Measurements from ENCODE around the gene TBC1D20.
A peak's percentile ranks its signal among the peaks of the same experiment; 100 is the strongest.

Gene TBC1D20

DNA sequence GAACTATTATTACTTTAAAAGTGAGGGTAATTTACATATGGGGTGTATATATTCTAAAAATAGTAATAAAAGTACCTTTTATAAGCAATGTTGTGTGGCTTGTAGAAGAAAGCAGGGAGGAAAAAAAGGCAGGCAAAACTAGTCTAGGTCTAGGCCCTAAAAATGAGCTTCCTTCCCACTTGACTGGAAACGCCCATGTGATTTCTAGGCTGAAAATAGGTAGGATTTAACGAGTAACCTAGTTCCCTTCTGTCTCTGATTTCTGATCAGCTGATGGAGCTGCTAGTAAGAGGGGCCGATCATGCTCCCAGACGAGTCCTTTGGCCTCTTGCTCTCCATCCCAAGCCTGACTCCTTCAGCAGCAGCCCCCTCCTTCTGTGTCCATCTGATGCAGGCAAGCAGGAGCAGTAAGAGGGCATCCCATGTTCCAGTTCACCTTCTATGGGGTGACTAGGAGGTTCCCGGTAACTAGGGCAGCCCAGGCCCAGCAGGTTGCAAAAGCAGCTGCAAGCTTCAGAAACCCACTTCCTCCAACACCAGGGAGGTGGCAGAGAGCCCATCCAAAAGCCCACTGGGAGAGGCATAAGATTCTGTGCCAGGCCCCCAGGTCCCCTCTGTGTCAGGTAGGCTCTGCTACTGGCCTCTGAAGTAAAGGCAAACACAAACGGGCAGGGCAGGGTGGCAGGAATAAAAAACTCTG is 24.4 kb downstream of the TBC1D20 start:
- DNase-seq: no peak

DNA sequence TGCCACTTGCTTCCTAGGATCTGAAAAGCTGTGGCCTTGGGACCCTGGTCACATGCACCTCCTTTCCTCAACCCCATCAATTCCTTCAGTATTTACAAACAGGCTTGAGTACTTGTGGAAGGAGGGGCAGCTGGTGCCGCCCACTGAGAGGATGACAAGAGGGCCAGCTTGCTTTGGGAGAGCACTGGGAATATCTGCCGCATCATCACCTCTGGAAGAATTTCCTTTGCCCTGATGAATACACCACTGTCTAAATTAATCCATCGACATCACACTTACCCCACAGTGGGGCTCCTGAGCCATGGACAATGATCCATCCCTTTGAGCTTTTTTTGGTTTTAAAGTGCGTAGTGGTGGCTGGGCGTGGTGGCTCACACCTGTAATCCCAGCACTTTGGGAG is 25.9 kb downstream of the TBC1D20 start:
- no peak for DNase-seq

DNA sequence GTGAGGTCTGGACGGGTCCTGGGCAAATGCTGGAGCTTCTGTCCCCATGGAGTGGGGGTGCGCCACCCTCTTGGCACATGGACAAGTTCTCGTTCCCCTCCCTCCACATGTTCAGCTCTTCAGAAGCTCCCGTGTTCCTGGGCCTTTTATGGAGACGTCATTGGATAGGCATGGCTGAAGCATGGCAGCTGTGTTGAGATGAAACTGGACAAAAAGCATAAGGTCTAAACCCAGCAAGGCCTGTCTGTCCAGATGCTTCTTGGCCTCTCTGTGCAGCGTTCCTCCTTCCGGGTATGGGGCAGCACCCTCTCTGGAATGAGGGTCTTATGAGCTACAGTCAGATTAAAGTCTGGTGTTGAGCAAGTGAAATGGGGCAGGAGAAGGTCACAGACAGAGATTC is 26.8 kb downstream of the TBC1D20 start:
- DNase-seq: no peak

DNA sequence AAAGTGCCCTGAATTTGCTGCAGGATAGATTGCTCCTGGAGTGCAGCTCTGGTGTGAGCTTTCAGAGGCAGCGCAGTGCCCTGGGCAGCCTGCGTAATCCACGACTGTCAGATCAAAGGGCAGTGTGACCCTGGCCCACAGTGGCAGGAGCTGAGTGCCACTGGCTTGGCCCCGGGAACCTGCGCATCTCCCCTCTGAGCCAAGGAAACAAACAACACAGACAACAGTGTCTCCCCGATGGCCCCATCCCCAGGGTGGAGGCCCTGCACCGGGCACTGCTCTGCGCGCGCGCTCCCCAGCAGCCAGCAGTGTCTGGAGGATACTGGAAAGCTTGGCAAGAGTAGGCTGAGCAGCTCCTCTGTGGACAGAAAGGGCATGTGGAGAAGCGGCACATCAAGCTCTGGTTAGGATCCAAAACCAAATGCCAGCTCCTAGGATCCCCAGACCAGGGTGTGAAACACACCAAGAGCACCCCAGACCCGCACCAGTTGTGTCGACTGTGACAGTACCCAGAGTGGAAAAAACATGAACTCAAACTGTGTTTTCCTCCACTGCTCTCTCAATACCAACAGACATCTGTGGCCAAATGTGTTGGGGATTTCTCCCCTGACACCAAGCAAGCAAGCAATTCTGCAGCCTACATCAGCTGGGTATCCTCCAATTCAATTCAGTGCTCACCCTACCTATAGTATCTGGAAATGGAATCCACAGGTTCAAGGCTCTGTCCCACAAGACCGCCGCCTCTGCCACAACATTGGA is 27.5 kb downstream of the TBC1D20 start:
- DNase-seq: no peak

DNA sequence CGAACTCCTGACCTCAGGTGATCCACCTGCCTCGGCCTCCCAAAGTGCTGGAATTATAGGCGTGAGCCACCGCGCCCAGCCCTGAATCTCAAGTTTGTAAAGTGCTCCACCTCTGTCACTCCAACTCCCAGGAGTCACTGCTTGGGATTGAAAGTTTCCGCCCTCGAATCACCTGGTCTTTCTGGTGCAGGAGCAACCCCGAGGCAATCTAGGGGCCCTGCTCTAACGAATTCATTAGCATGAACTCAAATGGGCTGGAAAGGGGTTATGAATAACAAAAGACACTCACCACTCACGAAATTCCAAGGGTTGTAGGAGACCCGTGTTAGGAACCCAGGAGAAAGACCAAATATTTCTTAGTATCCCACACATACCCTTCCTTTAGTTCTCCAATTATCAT is 28.1 kb downstream of the TBC1D20 start:
- no peak for DNase-seq

DNA sequence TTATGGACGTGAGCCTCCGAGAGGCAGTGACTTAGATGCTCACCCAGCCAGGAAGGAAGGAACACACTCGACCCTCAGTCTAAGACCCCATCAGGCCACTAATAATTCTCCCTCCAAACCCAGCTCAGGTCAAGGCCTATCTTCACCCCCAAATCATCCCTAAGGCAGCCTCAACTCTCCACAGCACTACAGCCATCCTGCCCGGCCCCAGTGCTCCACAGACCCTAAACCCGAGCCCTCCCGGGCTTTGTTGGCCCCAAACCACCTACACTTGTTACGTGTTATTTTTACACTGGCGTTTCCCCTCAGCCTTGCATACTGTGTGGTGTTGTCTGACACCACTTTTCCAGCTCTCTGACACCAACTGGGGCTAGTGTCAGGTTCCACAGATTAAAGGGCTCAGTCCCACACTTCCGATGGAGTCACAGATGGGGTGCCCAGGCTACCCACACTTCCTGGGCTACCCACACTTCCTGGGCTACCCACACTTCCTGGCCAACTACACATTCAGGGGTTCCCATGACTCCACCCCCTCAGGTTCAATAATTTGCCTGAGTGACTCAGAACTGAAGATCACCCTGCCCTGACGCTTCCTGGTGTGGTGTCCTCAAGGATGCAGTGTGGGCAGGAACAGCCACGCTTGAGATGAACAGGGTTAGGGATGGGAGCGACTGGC is 28.9 kb downstream of the TBC1D20 start:
- DNase-seq: no peak

DNA sequence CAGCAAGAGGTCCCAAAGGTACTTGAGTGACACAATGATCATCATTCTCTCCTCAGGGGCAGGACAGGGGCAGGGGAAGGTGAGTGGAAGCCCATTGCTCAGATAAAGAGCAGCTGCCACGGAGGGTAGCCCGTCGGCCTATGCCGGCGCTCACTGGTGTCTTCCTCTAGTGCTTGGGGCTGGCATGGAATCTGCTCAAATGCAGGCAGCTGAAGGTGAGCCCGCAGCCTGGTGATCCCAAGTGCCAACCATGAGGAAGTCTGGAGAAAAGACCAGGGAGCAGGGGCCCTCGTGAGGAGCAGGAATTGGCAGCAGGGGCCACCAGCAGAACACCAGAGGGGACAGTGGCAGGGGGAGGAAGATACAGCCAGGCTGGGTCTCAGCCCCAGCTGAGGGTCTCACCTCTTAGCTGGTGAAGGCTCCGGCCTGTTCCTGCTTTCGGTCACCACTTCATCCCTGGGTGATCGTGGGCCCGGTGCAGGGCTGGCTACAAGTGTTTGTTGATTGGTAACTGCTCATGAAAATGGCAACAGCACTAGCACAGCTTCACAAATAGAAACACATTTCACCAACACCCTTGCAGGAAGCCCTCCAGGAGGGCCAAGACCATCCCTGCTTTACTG is 29.5 kb downstream of the TBC1D20 start:
- no peak for DNase-seq

DNA sequence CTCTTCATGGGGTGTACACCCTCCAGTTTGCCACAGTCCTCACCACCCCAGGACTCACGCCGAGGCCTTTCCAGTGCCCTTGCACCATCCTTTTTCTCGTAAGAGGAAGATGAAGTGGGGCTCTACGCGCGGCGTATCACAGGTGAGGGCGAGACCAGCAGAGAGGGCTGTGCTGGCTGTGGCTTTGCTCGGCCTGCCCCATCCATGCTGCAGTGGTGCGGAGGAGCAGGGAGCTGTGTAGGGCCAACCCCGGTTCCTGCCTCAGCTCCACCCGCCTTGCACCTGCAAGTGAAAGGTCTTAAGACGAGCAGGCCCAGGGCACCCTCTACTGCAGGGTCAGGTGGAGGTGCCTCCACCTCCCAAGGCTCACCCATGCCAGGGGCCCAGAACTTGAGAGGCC is 30.1 kb downstream of the TBC1D20 start:
- DNase-seq: no peak

DNA sequence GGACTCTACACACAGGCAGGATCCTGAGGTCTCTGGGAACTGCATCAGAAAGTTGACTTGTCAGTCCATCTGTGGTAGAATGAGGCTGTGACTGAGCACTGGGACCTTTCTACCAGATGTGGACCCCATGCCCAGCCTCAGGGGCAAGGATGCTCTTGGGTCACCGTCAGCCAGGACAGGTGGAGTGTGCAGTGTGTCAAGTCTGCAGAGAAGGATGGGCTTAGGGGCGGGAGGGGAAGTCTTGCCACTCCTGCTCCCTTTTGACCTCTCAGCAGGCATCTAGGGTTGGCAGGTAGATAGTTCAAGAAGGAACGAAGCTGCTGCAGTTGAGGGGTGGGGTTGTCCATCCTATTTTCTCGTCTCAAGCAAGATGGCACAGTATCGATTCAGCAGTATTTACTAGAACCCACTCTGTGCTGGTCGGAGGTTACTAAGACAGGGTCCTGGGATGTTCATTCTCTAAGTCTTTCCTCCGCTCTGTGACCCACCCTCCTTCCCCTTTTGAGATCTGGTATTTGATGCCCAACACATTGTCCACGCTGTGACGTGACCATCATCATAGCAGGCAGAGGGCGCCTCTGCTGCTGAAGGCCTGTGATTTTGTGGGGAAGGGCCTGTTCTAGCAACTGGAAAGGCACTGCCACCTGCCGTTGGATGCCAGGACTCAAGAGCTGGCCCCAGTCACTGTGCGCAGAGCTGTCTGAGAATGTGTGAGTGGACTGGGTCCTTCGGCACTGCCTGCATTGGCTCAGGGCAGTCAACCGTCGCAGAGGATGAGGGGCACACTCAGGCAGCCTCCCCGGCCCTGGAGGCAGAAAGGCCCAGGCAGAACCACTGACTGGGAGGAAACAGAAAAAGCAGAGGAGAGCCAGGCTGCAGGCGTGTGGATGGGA is 31.1 kb downstream of the TBC1D20 start:
- peak; percentile 43 to 79 for DNase-seq

DNA sequence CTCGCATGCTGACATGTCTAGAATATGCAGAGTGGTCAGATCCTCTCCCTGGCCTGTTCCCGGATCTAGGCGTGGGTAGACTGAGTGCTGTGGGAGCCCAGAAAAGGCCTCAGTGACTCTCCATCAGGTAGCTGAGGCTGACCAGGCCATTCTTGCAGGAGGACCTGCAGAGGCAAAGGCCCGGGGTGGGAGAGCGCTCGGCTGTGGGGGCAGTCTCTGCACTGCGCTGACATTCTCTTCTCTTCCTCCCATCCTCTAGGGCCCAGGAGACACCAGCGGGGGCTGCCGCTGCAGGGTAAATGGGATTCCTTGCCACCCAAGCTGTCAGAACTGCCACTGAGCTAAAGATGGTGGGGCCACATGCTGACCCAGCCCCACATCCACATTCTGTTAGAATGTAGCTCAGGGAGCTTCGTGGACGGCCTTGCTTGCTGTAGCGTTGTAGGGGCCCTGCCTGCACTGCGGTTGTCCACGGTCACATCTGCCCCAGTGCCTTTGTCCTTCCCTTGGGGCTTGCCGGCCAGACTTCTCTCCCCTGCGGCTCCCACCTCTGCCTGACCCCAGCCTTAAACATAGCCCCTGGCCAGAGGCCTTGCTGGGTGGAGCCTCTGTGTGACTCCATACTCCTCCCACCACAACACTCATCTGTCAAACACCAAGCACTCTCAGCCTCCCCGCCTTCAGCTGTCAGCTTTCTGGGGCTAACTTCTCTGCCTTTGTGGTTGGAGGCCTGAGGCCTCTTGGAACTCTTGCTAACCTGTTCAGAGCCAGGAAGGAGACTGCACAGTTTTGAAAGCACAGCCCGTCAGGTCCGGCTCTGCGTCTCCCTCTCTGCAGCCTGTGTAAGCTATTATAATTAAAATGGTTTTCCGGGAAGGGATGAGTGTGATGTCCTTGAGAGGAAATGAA is 32.0 kb downstream of the TBC1D20 start:
- DNase-seq: no peak

DNA sequence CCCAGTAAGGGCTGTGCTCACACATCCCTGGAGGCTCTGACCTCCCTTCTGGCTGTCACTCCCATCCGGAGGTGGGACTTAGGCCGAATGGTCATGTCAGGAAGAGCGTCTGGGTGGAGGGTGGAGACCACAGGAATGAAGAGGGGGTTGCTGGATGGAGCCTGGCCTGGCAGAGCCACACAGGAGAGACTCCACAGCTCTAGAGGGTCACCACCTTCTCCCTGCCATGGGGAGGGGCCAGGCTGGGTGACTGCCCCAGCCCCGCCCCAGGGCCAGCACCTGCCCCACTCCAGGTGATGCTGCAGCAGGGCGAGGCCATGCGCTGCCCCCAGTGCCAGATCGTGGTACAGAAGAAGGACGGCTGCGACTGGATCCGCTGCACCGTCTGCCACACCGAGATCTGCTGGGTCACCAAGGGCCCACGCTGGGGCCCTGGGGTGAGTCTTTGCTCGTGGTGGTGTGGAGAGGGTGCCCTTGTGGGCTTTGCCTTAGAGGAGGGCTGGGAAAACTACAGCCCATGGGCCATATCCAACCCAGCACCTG is 33.6 kb downstream of the TBC1D20 start:
- no peak for DNase-seq

DNA sequence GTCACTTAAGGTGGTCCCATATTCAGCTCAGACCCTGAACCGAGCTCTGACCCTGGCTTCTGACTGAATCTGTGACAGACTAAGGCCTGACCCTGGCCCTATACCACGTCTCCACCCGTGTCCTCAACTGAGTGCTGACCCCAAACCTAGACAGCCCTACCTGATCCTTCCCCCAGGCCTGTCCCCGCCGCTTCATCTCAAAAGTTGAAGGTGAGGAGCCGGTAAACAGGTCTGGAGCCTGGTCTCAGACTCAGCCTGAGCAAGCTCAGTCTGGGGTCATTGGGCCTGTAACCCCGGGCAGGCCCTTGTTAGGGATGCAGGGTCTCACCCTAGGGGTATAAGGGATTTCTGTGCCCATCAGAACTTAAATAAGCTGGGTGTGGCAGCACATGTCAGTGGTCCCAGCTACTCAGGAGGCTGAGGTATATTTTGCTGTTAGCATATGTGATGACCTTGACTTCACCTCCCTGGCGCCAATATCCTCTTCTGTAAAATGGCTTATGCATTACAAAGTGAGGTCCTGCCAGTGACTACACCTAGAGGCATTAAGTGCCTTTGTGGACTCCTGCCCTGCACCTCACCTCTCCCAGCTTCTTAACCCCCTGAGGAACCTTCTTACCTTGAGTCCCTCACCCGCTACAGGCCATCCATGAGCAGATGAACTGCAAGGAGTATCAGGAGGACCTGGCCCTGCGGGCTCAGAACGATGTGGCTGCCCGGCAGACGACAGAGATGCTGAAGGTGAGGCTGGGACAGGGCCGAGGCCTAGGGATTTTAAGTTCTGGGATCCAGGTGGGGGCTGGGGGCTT is 34.3 kb downstream of the TBC1D20 start:
- no peak for DNase-seq

DNA sequence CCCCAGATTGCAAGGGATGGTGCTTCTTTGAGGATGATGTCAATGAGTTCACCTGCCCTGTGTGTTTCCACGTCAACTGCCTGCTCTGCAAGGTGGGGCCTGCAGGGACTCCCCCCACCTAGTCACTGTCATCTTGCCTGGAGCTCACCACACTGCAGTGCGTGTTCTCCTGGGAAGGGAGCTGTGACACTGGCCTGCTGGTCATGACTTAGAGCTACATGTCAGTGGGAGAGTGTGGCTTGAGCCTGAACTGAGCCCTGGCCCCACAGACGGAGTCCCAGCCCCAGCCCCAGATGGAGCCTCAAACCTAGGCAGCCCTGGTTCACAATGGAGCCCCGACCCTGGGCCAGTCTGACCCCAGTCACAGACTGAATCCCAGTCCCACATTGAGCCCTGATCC is 34.9 kb downstream of the TBC1D20 start:
- DNase-seq: no peak

DNA sequence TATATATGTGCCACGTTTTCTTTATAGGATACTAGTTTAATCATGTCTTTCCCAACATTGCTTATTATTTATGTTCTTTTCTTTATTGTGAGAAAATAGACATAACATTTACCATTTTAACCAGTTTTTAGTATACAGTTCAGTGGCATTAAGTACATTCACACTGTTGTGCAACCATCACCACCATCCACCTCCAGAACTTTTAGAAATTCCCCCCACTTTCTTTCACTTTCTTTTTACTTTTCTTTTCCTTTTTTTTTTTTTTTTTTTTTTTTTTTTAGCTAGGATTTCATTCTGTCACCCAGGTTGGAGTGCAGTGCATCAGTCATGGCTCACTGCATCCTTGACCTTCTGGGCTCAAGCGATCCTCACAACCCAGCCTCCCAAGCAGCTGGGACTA is 35.8 kb downstream of the TBC1D20 start:
- no peak for DNase-seq

DNA sequence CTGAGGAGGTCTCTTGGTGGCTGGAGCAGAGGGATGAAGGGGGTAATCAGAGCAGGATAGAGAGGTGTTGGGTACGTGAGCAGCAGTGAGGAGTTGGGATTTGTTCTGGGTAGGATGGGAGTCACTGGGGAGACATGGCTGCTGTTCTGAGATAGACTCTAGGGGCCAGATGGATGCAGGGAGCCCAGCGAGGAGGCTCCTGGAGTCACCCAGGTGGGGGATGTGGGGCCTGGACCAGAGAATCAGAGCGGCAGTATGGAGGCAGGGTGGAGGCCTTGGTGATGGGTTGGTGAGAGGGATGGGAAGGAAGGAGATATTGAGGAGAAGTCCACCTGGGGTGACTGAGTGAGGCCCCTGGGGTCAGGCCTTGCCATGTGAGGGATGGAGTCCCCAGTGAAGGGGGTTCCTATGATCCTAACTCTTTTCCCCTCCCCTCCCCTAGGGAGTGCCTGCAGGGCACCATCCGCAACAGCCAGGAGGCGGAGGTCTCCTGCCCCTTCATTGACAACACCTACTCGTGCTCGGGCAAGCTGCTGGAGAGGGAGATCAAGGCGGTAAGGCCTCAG is 40.6 kb downstream of the TBC1D20 start:
- DNase-seq: no peak

DNA sequence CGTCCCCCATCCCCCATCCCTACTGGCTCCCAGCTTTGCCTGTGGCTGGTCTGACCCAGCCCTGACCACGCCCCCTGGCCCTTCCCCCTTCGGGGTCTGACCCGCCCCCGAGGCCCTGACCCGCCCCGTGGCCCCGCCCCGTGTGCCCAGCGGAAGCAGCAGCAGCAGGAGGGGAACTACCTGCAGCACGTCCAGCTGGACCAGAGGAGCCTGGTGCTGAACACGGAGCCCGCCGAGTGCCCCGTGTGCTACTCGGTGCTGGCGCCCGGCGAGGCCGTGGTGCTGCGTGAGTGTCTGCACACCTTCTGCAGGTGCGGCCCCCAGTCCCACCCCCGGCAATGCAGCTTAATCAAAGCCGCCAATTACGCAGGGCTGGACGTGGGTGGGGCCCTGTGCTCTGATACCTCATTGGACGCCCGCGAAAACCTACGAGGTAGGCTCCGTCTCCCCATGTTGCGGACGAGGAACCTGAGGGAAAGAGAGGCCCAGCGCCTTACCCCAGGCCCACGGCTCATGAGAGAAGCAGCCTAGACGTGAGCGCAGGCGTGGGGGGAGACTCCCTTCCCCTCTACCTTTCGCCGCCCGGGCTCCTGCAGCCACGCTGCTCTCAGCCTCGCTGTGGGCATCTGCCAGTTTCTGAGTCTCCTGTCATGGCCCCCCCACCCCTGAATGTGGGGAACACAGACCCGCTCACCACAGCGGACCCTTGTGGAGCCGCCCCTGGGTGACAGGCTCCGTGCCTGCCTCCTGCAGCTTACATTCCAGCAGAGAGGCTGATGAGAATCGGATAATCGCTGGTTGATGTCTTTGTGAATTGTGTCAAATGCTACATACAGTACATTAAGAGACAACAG is 41.4 kb downstream of the TBC1D20 start:
- no peak for DNase-seq

DNA sequence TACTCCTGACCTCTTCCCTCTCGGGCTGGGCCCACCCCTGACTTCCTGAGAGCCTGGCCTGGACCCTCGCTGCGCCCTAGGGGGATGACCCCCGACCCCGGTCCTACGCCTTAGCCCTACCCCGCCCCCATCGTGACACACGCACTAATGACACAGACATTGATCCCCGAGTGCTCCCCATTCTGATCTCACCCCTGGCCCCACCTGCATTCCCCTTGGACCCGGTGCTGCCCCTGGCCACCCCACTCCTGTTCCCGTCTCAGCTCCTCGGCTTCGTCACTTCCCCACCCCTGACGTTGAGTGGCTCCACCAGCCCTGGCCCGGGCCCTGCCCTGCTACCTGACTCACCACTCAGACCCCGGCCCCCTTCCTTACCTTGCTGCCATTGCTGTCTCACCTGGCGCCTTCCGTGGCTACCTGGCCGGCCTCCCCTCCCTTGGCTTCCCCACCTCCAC is 42.1 kb downstream of the TBC1D20 start:
- DNase-seq: no peak

DNA sequence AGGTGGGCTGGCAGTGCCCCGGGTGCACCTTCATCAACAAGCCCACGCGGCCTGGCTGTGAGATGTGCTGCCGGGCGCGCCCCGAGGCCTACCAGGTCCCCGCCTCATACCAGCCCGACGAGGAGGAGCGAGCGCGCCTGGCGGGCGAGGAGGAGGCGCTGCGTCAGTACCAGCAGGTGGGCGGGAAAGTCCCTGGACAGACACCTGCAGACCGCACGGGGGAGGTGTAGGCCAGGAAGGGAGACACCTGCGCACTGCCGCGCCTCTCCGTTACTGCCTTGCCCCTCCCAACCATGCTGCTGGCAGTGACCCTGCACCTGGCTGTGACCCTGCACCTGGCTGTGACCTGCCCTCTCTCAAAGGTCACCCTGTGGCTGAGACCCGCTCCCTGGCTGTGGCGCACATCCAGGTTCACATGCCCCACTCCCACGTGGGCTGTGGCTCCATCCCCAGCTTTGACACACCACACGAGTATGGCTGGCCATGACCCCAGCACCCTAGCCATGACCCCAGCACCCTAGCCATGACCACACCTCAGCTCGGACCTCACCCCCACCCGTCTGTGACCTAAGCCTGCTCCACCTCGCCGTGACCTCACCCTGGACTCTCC is 42.7 kb downstream of the TBC1D20 start:
- DNase-seq: no peak

Measured in NCI-H1930 (cell line).